Brain microvascular endothelial cell (primary cell): ENCODE data around the gene ZNF836.
"Not testable (repeated sequence)": the region's sequence is repeated elsewhere in the genome, so short reads cannot be mapped to it uniquely, and the experiment has no call there.

ENCODE experiments used
- DNase-seq: peaks from one replicate; pipeline ENCODE4 v3.0.0-alpha.2; 2020
- H3K27ac ChIP-seq: fragments of 250-450 bp; sonication (Bioruptor Pico); 2 replicates; pipeline ENCODE4 v1.5.1; 2020; ENCODE audit warnings: mild to moderate bottlenecking, moderate library complexity
- H3K27me3 ChIP-seq: fragments of 250-450 bp; sonication (Bioruptor Pico); replicated peaks from 2 replicates; pipeline ENCODE4 v1.5.1; 2020; ENCODE audit warnings: mild to moderate bottlenecking
- H3K36me3 ChIP-seq: fragments of 250-450 bp; sonication (Bioruptor Pico); replicated peaks from 2 replicates; pipeline ENCODE4 v1.5.1; 2020; ENCODE audit warnings: mild to moderate bottlenecking
- H3K4me3 ChIP-seq: 2 replicates; pipeline ENCODE4 v1.5.1; 2011; ENCODE audit warnings: low read depth, mild to moderate bottlenecking, control low read depth, low read length, moderate library complexity
- in situ Hi-C: cut with HindIII; loops from 2 replicates; pipeline ENCODE4 v1.10.0; 2017; ENCODE audit warnings: low sequenced_read_pairs, low pct_ligation_motif_present
- TF ChIP-seq, protein P1 (sequence below): IDR thresholded peaks from 2 replicates; pipeline ENCODE4 v1.5.1; 2011; ENCODE audit warnings: low read depth, mild to moderate bottlenecking, moderate library complexity, low read length, control low read depth, inconsistent platforms; ENCODE audit errors: missing control alignments

Gene ZNF836

DNA sequence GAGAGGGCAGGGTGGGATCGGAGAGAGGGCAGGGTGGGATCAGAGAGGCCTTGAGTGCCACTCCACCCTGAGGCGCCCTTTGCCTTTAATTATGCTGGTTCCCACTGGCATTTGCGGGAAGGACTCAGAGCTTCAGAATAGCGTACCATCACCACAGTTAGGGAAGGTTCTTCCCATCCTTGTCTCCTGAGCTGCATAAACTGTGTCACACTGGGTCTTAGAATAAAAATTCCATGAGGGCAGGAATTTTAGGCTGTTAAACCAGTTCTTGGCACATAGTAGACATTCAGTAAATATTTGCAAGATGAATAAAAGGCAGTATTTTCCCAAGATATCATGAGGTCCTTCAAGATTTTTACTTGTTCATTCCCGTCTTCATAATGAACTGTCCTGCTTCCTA lies 42.8 kb upstream of the ZNF836 start:
- H3K27me3 ChIP-seq = no peaks in the 10 kb centered on the region
- no peak for DNase-seq
- in situ Hi-C loops = no loop called here
- TF ChIP-seq, protein P1, sequence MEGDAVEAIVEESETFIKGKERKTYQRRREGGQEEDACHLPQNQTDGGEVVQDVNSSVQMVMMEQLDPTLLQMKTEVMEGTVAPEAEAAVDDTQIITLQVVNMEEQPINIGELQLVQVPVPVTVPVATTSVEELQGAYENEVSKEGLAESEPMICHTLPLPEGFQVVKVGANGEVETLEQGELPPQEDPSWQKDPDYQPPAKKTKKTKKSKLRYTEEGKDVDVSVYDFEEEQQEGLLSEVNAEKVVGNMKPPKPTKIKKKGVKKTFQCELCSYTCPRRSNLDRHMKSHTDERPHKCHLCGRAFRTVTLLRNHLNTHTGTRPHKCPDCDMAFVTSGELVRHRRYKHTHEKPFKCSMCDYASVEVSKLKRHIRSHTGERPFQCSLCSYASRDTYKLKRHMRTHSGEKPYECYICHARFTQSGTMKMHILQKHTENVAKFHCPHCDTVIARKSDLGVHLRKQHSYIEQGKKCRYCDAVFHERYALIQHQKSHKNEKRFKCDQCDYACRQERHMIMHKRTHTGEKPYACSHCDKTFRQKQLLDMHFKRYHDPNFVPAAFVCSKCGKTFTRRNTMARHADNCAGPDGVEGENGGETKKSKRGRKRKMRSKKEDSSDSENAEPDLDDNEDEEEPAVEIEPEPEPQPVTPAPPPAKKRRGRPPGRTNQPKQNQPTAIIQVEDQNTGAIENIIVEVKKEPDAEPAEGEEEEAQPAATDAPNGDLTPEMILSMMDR = no peak
- peaks cover 88% of the 10 kb centered on the region for H3K36me3 ChIP-seq
- H3K4me3 ChIP-seq = no peak overlapping the region
- H3K27ac ChIP-seq = no peak overlapping the region

DNA sequence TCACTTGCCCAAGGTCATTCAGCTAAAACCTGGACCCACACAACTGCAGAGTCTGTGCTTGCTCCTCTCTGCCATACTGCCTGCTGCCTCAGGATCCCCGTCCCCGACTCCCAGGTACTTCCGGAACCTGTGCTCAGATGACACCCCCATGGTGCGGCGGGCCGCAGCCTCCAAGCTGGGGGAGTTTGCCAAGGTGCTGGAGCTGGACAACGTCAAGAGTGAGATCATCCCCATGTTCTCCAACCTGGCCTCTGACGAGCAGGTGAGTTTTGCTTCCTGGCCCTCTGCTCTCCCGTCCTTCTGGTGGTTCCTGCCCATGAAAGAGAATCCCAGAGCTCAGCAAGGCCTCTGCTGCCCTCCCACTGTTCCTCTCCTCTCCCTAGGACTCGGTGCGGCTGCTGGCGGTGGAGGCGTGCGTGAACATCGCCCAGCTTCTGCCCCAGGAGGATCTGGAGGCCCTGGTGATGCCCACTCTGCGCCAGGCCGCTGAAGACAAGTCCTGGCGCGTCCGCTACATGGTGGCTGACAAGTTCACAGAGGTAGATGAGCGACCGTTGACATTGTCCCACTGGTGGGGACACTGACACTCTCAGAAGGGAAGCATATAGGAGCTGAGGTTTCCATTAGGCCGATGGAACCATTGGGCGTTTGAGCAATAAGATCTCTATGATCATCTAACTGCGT lies 41.3 kb upstream of the ZNF836 start:
- H3K4me3 ChIP-seq = no peak overlapping the region
- H3K36me3 ChIP-seq = peaks cover 85% of the 10 kb centered on the region
- TF ChIP-seq, protein P1 = no peak
- no peak for DNase-seq
- no peak overlapping the region for H3K27ac ChIP-seq
- in situ Hi-C loops = no loop called here
- no peaks in the 10 kb centered on the region for H3K27me3 ChIP-seq

DNA sequence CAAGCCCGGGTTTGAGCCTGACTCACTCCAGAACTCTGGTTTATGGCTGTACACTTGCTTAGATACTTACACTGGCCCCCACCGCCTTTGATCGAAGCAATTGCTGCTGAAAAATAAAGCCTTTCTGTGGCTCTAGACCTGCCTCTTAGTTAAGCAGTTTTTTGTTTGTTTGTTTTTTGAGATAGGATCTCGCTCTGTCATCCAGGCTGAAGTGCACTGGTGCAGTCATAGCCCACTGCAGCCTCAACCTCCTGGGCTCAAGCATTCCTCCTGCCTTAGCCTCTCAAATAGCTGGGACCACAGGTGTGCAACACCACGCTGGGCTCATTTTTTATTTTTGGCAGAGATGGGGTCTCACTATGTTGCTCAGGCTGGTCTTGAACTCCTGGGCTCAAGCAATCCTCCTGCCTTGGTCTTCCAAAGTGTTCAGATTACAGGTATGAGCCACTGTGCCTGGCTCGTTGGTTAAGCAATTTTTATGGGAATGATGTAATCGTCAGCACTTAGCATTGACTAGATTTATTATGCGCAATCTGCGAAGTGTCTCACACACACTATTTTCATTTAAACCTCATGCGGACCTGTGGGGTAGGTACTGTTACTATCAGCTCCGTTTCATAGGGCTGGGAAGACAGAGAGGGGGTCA lies 40.6 kb upstream of the ZNF836 start:
- H3K36me3 ChIP-seq = peaks cover 85% of the 10 kb centered on the region
- in situ Hi-C loops = no loop called here
- DNase-seq = no peak

DNA sequence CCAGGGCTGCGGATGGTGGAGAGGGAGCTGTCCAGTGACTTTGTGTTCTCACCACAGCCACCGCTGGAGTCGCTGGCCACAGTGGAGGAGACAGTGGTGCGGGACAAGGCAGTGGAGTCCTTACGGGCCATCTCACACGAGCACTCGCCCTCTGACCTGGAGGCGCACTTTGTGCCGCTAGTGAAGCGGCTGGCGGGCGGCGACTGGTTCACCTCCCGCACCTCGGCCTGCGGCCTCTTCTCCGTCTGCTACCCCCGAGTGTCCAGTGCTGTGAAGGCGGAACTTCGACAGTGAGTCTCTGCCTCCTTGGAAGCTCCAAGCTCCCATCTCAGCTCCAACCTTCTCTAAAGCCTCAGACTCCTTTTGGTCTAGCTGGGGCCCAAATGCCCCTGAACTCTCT lies 39.8 kb upstream of the ZNF836 start:
- TF ChIP-seq, protein P1 = no peak
- in situ Hi-C loops = no loop called here
- H3K27ac ChIP-seq = no peak overlapping the region
- H3K4me3 ChIP-seq = no peak overlapping the region
- H3K36me3 ChIP-seq = peaks cover 85% of the 10 kb centered on the region
- H3K27me3 ChIP-seq = no peaks in the 10 kb centered on the region
- no peak for DNase-seq

More for the DNA sequence above, 40.6 kb upstream of the ZNF836 start:
- TF ChIP-seq, protein P1 = no peak
- Histone ChIP-seq H3K27ac (no peak overlapping the region), H3K4me3 (no peak overlapping the region), H3K27me3 (no peaks in the 10 kb centered on the region)

DNA sequence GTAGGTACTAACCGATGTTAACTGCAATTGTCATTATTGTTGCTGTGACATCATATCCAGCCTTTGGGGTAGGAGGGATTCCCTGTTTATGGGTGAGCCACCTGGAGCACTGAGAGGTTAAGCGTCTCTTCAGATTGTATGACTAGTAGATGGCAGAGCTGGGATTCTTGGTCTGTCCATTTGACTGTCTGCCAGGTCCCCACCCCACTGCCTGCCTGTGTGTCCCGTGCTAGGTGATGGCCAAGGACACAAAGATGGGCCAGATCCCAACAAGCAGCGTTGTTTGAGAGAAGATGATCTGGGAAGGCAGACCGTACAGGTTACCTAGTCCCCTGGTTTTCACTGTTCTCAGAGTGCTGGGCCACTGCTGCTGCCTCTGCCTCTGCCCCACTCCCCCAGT lies 35.1 kb upstream of the ZNF836 start:
- Histone ChIP-seq H3K27ac (no peak overlapping the region), H3K36me3 (peaks cover 86% of the 10 kb centered on the region), H3K4me3 (no peak overlapping the region), H3K27me3 (no peaks in the 10 kb centered on the region)
- in situ Hi-C loops = no loop called here
- no peak for DNase-seq
- TF ChIP-seq, protein P1 = no peak

DNA sequence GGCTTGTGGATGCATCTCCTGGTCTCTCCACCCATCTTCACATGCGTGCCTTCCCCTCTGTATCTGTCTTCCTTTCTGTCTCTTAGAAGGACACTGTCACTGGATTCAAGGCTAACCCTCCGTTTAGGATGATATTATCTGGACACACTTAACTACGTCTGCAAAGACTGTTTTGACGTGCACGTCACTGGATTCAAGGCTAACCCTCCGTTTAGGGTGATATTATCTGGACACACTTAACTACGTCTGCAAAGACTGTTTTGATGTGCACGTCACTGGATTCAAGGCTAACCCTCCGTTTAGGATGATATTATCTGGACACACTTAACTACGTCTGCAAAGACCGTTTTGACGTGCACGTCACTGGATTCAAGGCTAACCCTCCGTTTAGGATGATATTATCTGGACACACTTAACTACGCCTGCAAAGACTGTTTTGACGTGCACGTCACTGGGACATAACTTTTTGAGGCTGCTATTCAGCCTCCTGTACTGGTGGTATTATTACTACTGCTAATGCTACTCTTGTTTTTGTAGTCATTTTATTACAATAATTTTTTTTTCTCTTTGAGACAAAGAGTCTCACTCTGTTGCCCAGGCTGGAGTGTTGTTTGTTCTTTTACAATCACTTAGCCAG lies 29.5 kb upstream of the ZNF836 start:
- Histone ChIP-seq H3K27ac (peak overlapping the region; percentile 32), H3K36me3 (peaks cover 63% of the 10 kb centered on the region)
- DNase-seq, H3K4me3 ChIP-seq, H3K27me3 ChIP-seq, in situ Hi-C loops: not testable (repeated sequence)
